BJ (cell line): Measurements from ENCODE around the gene TMEM273. TPM values are rescaled to one million over a fixed set of nuclear protein-coding genes. Genes with fewer than 3 reads are reported as not detected.

ENCODE experiments used
- CTCF ChIA-PET: fragments of 350-600 bp; formaldehyde crosslinking; extraction: SDS; loops from one replicate; lab custom pipeline; 2021; ENCODE audit warnings: antibody characterized with exemption, inconsistent platforms; lab: Yijun Ruan, JAX
- POLR2A ChIA-PET: fragments of 300-600 bp; sonication (Branson Sonifier 250); formaldehyde crosslinking; extraction: SDS; loops from one replicate; lab custom pipeline; 2021; ENCODE audit warnings: antibody characterized with exemption; lab: Charles Lee
- DNase-seq: peaks from one replicate; pipeline ENCODE4 v3.0.0-alpha.2; 2011; ENCODE audit warnings: low read depth
- H3K27me3 ChIP-seq: 2 replicates; pipeline ENCODE4 v1.6.0; 2011; ENCODE audit warnings: low read length; ENCODE audit not compliant: control insufficient read depth, insufficient read depth
- H3K36me3 ChIP-seq: 2 replicates; pipeline ENCODE4 v1.5.1; 2011; ENCODE audit warnings: low read length; ENCODE audit not compliant: control insufficient read depth, insufficient read depth
- H3K4me3 ChIP-seq: 2 replicates; pipeline ENCODE4 v1.5.1; 2011; ENCODE audit warnings: low read depth, mild to moderate bottlenecking, control low read depth, low read length
- polyA plus RNA-seq: library from polyadenylated mRNA; depleted of rRNA; stranded (reverse); fragments of >200 nt; gene quantifications from 2 replicates; pipeline ENCODE4 v1.2.3, GENCODE V29; 2011
- TF ChIP-seq, protein P1 (sequence below): IDR thresholded peaks from 2 replicates; pipeline ENCODE4 v1.5.1; 2011; ENCODE audit warnings: low read depth, mild to moderate bottlenecking, control low read depth, inconsistent platforms, low read length, moderate library complexity; ENCODE audit not compliant: insufficient read depth

The TMEM273 gene
- polyA plus RNA-seq, 1 experiment, result not detected

- ChIA-PET CTCF (no interaction called here), POLR2A (no interaction called here)
- no peak for DNase-seq
- TF ChIP-seq, protein P1, sequence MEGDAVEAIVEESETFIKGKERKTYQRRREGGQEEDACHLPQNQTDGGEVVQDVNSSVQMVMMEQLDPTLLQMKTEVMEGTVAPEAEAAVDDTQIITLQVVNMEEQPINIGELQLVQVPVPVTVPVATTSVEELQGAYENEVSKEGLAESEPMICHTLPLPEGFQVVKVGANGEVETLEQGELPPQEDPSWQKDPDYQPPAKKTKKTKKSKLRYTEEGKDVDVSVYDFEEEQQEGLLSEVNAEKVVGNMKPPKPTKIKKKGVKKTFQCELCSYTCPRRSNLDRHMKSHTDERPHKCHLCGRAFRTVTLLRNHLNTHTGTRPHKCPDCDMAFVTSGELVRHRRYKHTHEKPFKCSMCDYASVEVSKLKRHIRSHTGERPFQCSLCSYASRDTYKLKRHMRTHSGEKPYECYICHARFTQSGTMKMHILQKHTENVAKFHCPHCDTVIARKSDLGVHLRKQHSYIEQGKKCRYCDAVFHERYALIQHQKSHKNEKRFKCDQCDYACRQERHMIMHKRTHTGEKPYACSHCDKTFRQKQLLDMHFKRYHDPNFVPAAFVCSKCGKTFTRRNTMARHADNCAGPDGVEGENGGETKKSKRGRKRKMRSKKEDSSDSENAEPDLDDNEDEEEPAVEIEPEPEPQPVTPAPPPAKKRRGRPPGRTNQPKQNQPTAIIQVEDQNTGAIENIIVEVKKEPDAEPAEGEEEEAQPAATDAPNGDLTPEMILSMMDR, result no peak
- H3K27me3 ChIP-seq, result peaks cover 2% of the 10 kb centered on the region; the same call in 1 of the 2 replicates
- no peak overlapping the region for H3K4me3 ChIP-seq
- H3K36me3 ChIP-seq, result no peaks in the 10 kb centered on the region
Measured at GRCh38 chr10:49207936-49208487, 19.8 kb upstream of the TMEM273 start.

- CTCF ChIA-PET, result no interaction called here
- Histone ChIP-seq H3K27me3 (peaks cover 2% of the 10 kb centered on the region; the same call in 1 of the 2 replicates), H3K4me3 (no peak overlapping the region), H3K36me3 (no peaks in the 10 kb centered on the region)
- no peak for DNase-seq
- POLR2A ChIA-PET, result no interaction called here
- TF ChIP-seq, protein P1, result no peak
Measured at GRCh38 chr10:49207113-49207512, 18.9 kb upstream of the TMEM273 start.

DNA sequence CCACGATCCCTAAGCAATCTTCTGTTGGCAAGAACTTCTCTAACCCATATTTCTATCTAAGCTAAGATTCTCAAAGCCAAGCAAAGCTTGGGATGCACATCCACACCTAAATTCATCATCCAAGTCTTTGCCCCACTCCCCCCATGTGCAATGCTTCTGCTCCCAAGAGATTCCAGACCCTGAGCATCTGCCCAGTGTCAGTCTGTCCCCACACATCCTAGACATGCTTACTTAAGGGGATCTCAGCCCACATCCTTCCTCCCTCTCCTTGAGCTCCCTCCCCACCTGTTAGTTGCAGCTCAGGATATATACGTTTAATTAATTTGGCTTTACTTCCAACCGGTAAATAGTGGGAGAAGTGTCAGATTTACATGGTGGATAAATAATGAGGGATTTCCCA lies 17.0 kb upstream of the TMEM273 start:
- CTCF ChIA-PET, result no interaction called here
- H3K4me3 ChIP-seq, result no peak overlapping the region

DNA sequence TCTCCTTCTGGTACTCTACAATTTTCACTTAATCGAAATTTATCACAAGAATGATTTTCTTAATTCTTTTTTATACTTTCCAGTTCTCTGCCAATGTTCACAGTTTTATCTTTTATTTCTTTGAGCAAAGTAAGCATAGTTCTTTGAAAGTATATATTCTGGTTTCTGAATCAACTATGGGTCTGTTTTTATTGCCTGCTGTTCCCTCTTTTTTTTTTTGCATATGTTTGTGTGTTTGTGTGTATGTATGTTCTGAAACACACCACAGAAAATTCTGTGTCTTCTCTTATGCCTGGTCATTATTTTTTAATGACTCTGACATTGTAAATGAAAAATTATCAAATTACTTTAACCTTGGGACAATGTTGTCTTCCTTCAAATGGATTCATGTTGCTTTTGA lies 15.9 kb upstream of the TMEM273 start:
- POLR2A ChIA-PET, result no interaction called here

More for the DNA sequence above, 17.0 kb upstream of the TMEM273 start:
- Histone ChIP-seq H3K36me3 (no peaks in the 10 kb centered on the region), H3K27me3 (no peaks in the 10 kb centered on the region)
- TF ChIP-seq, protein P1, result no peak
- POLR2A ChIA-PET, result no interaction called here
- DNase-seq, result no peak

GRCh38 chr10:49202266-49202665 lies 14.1 kb upstream of the TMEM273 start:
- no peak overlapping the region for H3K4me3 ChIP-seq
- ChIA-PET POLR2A (no interaction called here), CTCF (no interaction called here)
- peaks cover under 1% of the 10 kb centered on the region; the same call in 1 of the 2 replicates for H3K27me3 ChIP-seq
- DNase-seq, result no peak
- TF ChIP-seq, protein P1, result no peak
- no peaks in the 10 kb centered on the region for H3K36me3 ChIP-seq

More for the DNA sequence above, 15.9 kb upstream of the TMEM273 start:
- no peak overlapping the region for H3K4me3 ChIP-seq
- CTCF ChIA-PET, result no interaction called here
- no peaks in the 10 kb centered on the region for H3K27me3 ChIP-seq
- TF ChIP-seq, protein P1, result no peak
- DNase-seq, result no peak
- H3K36me3 ChIP-seq, result no peaks in the 10 kb centered on the region
